Stimulated activated CD4-positive, alpha-beta T cell treated with anti-CD3 and anti-CD28 coated beads, TNF-alpha, amount 100 ng/mL, for 24 hours (primary cell): Measurements from ENCODE around the gene BANF1.
A peak's percentile ranks its signal among the peaks of the same experiment; 100 is the strongest.

Experiments
- DNase-seq, 3 experiments: peaks; one replicate each; pipeline ENCODE4 v3.0.0-alpha.2; 2020; ENCODE audit warnings: low read depth in 3 of 3

Gene BANF1

GRCh38 chr11:66037327-66037726 lies 35.0 kb downstream of the BANF1 start:
- no peak for DNase-seq

DNA sequence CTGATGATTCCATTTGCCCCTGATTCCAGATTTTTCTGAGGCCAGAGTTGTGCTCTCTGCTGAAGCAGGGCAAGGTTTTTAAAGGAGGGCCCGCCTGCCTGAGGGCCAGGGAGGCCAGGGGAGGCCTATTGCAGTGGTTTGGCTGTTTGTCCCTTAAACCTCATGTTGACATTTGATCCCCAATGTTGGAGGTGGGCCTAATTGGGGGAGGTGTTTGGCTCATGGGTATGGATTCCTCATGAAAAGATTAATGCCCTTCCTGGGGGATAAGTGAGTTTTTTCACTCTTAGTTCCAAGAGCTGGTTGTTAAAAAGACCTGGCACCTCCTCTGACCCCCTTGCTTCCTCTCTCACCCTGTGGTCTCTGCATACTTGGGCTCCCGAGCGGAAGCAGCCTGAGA lies 37.5 kb downstream of the BANF1 start:
- DNase-seq, result no peak

- no peak for DNase-seq
These were observed 40.1 kb downstream of the BANF1 start for GRCh38 chr11:66042227-66042995.

DNA sequence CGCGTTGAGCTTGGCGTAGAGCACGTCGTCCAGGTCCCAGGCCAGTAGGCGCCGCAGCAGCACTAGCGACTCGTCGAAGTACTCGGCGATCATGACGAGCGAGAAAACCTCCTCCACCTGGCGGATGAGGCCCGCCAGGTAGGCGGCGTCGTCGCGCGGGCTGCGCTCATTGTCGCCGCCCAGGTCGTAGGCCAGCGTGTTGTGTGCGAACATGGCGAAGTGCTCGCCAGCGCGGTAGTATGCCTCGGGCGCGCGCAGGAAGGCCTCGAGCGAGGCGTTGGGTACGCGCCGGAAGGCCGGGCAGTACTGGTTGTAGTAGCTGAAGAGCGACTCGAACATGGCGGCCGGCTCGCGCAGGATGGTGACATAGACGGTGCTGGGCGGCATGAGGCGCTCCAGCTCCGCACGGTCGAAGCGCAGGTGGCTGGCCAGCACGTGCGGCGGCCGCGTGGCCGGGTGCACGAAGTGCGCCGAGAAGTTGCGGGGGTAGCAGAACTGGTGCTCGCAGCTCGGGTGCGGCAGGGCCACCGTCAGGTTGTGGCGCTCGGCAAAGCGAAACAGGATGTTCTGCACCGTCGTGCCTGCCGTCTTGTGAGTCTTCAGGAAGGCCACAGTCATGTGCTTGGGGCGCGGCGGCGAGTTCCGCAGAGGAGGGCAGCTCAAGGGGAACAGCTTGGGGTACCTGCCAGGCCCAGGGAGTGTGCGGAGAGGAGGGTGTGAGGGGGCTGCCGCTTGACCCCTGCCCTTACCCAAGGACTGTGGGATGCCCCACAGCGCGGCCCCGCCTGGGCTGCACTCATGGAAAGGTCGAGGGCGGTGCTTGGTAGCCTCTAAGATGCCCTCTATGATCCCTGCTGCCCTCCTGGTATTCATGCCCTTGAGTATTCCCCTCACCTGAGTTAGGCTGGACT lies 40.9 kb downstream of the BANF1 start:
- no peak for DNase-seq

DNA sequence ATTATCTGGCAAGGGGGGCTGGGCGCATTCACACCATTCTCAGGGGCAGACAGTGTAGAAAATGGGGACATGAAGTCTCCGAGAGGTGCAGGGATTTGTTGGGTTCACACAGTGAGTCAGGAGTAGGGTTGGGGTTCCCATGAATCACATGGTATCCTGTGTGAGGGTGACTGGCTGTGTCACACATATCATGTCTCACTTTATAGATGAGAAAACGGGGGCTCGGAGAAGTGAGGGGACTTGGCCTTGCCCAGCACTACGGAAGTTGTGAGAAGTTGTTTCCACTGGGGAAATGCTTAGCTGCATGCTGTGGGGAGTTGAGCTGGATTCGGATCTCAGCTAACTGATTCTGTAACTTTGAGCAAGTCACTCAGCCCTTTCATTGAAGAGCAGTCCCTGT lies 42.5 kb downstream of the BANF1 start:
- DNase-seq, result no peak

GRCh38 chr11:66045177-66045639 lies 42.9 kb downstream of the BANF1 start:
- DNase-seq, result peak; percentile 67 to 78 (median 75)

DNA sequence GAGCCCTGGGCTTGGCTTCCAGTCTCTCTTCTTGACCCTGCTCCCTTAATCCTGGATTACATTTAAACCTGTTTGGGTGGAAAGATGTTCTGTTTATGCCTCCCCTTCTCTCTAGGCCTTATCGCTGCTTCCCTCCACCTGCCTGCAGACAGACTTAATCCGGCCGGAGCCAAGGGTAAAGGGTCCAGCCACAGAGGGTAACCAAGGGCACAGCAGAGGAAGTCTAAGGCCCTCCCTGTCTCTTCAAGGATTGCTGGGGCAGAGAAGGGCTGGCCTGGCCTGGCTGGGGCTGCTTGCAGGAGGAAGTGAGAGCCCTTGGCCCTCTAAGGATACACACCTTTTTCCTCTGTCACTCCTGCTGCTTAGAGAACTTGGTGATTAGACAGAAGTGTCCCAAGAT lies 44.6 kb downstream of the BANF1 start:
- no peak for DNase-seq

GRCh38 chr11:66047541-66048365 lies 45.5 kb downstream of the BANF1 start:
- DNase-seq, result no peak

GRCh38 chr11:66048547-66049323 lies 46.4 kb downstream of the BANF1 start, which contains the start of gene GAL3ST3:
GAL3ST3 (minus strand) TSS chr11:66049161; CDS start chr11:66045415, 3,746 bp downstream.
- DNase-seq, result no peak

DNA sequence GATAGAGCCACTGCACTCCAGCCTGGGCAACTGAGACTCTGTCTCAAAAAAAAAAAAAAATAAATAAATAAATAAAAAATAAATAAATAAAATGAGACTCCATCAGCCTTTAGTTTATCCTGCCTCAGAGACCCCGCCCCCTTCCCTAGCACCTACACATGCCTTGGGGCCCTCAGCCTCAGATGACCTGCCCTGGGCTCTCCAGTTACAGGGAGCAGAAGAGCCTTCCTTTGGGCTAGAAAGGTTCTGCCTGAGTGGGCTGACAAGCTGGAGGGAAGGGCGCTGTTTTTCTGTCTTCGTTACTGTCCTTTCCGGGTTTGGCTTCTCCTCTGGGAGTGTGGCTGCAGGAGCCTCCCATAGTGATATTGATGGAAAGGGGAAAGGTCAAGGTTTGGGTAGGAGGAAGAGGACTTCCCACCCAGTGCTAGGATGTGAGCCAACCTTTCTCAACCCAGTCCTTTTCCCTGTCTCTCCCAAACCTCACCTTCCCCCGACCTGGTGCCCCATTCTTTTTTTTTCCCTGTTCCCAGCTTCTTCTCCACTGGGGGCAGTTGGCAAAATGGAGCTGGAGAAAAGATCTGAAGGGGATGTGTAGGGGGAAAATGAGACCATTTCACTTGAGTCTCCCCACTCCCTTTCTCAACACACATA lies 48.4 kb downstream of the BANF1 start:
- no peak for DNase-seq

- no peak for DNase-seq
These were observed 49.1 kb downstream of the BANF1 start for GRCh38 chr11:66051371-66051765.

GRCh38 chr11:66051766-66052663 lies 49.7 kb downstream of the BANF1 start, which contains the start of gene SF3B2:
SF3B2 (plus strand) TSS chr11:66052364; CDS start chr11:66052385, 21 bp downstream.
- DNase-seq, result peak; percentile 91 to 97 (median 94)

DNA sequence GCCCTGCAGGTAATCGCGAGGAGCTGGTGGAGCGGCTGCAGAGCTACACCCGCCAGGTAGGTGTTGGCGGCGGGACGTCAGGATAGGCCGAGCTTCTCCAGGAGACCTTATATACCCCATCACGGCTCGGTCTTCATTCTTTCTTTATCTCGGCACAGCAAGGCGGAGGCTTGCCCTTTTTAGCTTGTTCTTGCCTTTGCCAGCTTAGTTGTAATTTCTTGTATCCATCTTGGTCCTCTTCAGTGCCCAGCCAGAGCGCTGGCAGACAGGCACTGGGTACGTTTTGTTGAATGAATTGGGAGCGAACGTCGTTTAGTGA lies 50.3 kb downstream of the BANF1 start:
- no peak for DNase-seq
